Endothelial cell of umbilical vein (primary cell): Measurements from ENCODE around the gene TMEM114. TPM values are rescaled to one million over a fixed set of nuclear protein-coding genes. Genes with fewer than 3 reads are reported as not detected.

ENCODE experiments used
- BruUV-seq: library from RNA; stranded (reverse); fragments of 400-500 nt; replicated peaks from 2 replicates; lab custom pipeline; 2021; lab: Mats Ljungman, UMichigan
- CTCF ChIA-PET: fragments of 300-600, 350-600 bp; sonication (Branson Sonifier 250); formaldehyde crosslinking; loops from one replicate; lab custom pipeline; 2021; ENCODE audit warnings: antibody characterized with exemption, inconsistent platforms; lab: Charles Lee
- POLR2A ChIA-PET: fragments of 300-600, 350-600 bp; sonication (Branson Sonifier 250); formaldehyde crosslinking; loops from one replicate; lab custom pipeline; 2021; ENCODE audit warnings: antibody characterized with exemption, inconsistent platforms; lab: Charles Lee
- DNase-seq: peaks from one replicate; pipeline ENCODE4 v3.0.0-alpha.2; 2011; ENCODE audit warnings: low read depth, low spot score
- FAIRE-seq: peaks from 2 replicates; lab custom pipeline; 2011; peaks lifted over from hg19 to GRCh38; lab: Jason Lieb, UNC
- H2AFZ ChIP-seq: 2 replicates; pipeline ENCODE4 v1.6.0; 2012; ENCODE audit warnings: low read depth, low read length, control low read depth, inconsistent platforms
- H3K27ac ChIP-seq: 2 replicates; pipeline ENCODE4 v1.5.1; 2011; ENCODE audit warnings: low read depth, mild to moderate bottlenecking, control low read depth, low read length, moderate library complexity; ENCODE audit not compliant: insufficient read depth
- H3K27me3 ChIP-seq, 2 experiments: 2 replicates each; pipeline versions ENCODE4 v1.6.0 to v1.6.1; 2011; ENCODE audit warnings: low read length in 2 of 2, mixed read lengths in 1 of 2; ENCODE audit not compliant: control insufficient read depth in 2 of 2, insufficient read depth in 2 of 2
- H3K36me3 ChIP-seq, 2 experiments: 2 replicates in 1 of 2; 3 replicates in 1 of 2; pipeline ENCODE4 v1.5.1; 2011; ENCODE audit warnings: low read length in 2 of 2, mild to moderate bottlenecking in 1 of 2, moderate library complexity in 1 of 2; ENCODE audit not compliant: control insufficient read depth in 2 of 2, insufficient read depth in 2 of 2; ENCODE audit errors: extremely low read depth in 1 of 2
- H3K4me1 ChIP-seq: 3 replicates; pipeline ENCODE4 v1.5.1; 2011; ENCODE audit warnings: mild to moderate bottlenecking, low read length; ENCODE audit not compliant: control insufficient read depth, insufficient read depth; ENCODE audit errors: extremely low read depth
- H3K4me2 ChIP-seq: 2 replicates; pipeline ENCODE4 v1.6.1; 2011; ENCODE audit warnings: low read length, control low read depth, mixed read lengths; ENCODE audit not compliant: insufficient read depth
- H3K4me3 ChIP-seq, 3 experiments: fragments of 200-600 bp in 1 of 3; sonication (generic), shearing (Covaris generic) in 1 of 3; replicated peaks in 1 of 3; 2 replicates each; pipeline ENCODE4 v1.5.1; 2011 to 2016; ENCODE audit warnings: control low read depth in 3 of 3, low read length in 3 of 3, mild to moderate bottlenecking in 2 of 3, inconsistent platforms in 1 of 3, low read depth in 1 of 3, moderate library complexity in 1 of 3; ENCODE audit not compliant: insufficient read depth in 1 of 3
- H3K79me2 ChIP-seq: 2 replicates; pipeline ENCODE4 v1.6.0; 2012; ENCODE audit warnings: low read length, inconsistent platforms; ENCODE audit not compliant: control insufficient read depth, insufficient read depth
- H3K9ac ChIP-seq: replicated peaks from 2 replicates; pipeline ENCODE3; 2011; ENCODE audit warnings: low read length, control low read depth; ENCODE audit not compliant: insufficient read depth; ENCODE audit errors: extremely low read depth
- H3K9me1 ChIP-seq: replicated peaks from 3 replicates; pipeline ENCODE4 v1.6.0; 2011; ENCODE audit warnings: mild to moderate bottlenecking, low read length; ENCODE audit not compliant: control insufficient read depth, insufficient read depth; ENCODE audit errors: extremely low read depth
- H3K9me3 ChIP-seq: replicated peaks from 2 replicates; pipeline ENCODE4 v1.5.1; 2012; ENCODE audit warnings: low read length, inconsistent platforms; ENCODE audit not compliant: control insufficient read depth, insufficient read depth
- H4K20me1 ChIP-seq: replicated peaks from 2 replicates; pipeline ENCODE3; 2011; ENCODE audit warnings: mild to moderate bottlenecking, low read length; ENCODE audit not compliant: control insufficient read depth, insufficient read depth; ENCODE audit errors: extremely low read depth
- CTCF ChIP-seq, 2 donors: IDR thresholded peaks; 1 replicate in 1 of 2; 2 replicates in 1 of 2; pipeline ENCODE4 v1.5.1; 2011; ENCODE audit warnings: low read length in 2 of 2, mild to moderate bottlenecking in 2 of 2, moderate library complexity in 2 of 2, control low read depth in 1 of 2, inconsistent platforms in 1 of 2, low read depth in 1 of 2; ENCODE audit not compliant: insufficient read depth in 1 of 2; ENCODE audit errors: extremely low read depth in 1 of 2
- GATA2 ChIP-seq: IDR thresholded peaks from 2 replicates; pipeline ENCODE4 v1.7.0; 2011; ENCODE audit warnings: low read depth, mild to moderate bottlenecking, moderate library complexity, mixed read lengths, low read length; ENCODE audit not compliant: insufficient read length, insufficient read depth
- JUN ChIP-seq: IDR thresholded peaks from 2 replicates; pipeline ENCODE4 v1.6.1; 2011; ENCODE audit warnings: borderline replicate concordance, low read depth; ENCODE audit not compliant: insufficient read length, insufficient read depth
- MAX ChIP-seq: IDR thresholded peaks from 2 replicates; pipeline ENCODE4 v1.6.1; 2011; ENCODE audit not compliant: insufficient read depth, insufficient read length
- MYC ChIP-seq: IDR thresholded peaks from one replicate; pipeline ENCODE4 v1.6.1; 2011; ENCODE audit warnings: mild to moderate bottlenecking, low read depth, low read length
- dilution Hi-C: fragments of 300-500 bp; cut with MboI; formaldehyde crosslinking; loops from one replicate; pipeline ENCODE4 v1.15.0; 2019; ENCODE audit warnings: low sequenced_read_pairs; ENCODE audit not compliant: extremely low pct_ligation_motif_present
- intact Hi-C: fragments of 100-400 bp; cut with micrococcal nuclease; formaldehyde crosslinking; loops from one replicate; pipeline ENCODE4 v1.10.0; 2022
- polyA plus RNA-seq, 4 experiments: library from polyadenylated mRNA; depleted of rRNA in 3 of 4; stranded (reverse) in 3 of 4; unstranded in 1 of 4; fragments of >200 nt; gene quantifications; 2 replicates each; pipeline versions ENCODE4 v1.2.1 to v1.2.3, GENCODE V29; 2011 to 2012; ENCODE audit warnings: missing spikeins in 1 of 4
- total RNA-seq: library from RNA; stranded (reverse); gene quantifications from 2 replicates; pipeline ENCODE4 v1.2.3, GENCODE V29; 2021

TMEM114 gene
- total and polyA plus RNA-seq, 2 donors (not counting 3 experiments of a cell fraction or from before 2014, with no cell fraction given): not detected

GRCh38 chr16:8522757-8523156 is 67.6 kb downstream of the TMEM114 start:
- Histone ChIP-seq H3K9ac (no peak overlapping the region), H3K9me3 (peaks cover 4% of the 10 kb centered on the region), H2AFZ (no peak overlapping the region), H4K20me1 (no peaks in the 10 kb centered on the region), H3K4me2 (no peak overlapping the region), H3K36me3 (no peaks in the 10 kb centered on the region), H3K9me1 (no peaks in the 10 kb centered on the region), H3K4me3 (no peak overlapping the region), H3K27ac (no peak overlapping the region), H3K27me3 (no peaks in the 10 kb centered on the region), H3K79me2 (no peaks in the 10 kb centered on the region), H3K4me1 (no peaks in the 10 kb centered on the region)
- dilution Hi-C loops: no loop called here
- FAIRE-seq: no peak
- CTCF ChIA-PET: no interaction called here
- intact Hi-C loops: no loop called here
- TF ChIP-seq CTCF (IDR thresholded peaks at IDR 0.05; ENCODE audit: extremely low read depth in 1 of 2, insufficient read depth in 1 of 2, low read depth in 1 of 2, low read length in 2 of 2) (no peak), MAX (no peak), MYC (no peak)
- BruUV-seq: no TSS peak
- POLR2A ChIA-PET: no interaction called here
- DNase-seq: no peak

GRCh38 chr16:8519643-8520042 is 70.7 kb downstream of the TMEM114 start:
- TF ChIP-seq JUN (no peak), GATA2 (no peak)
- Histone ChIP-seq H4K20me1 (no peaks in the 10 kb centered on the region), H3K27me3 (no peaks in the 10 kb centered on the region), H3K27ac (no peak overlapping the region), H3K79me2 (no peaks in the 10 kb centered on the region), H3K9me3 (peaks cover 4% of the 10 kb centered on the region), H3K36me3 (no peaks in the 10 kb centered on the region), H3K9me1 (no peaks in the 10 kb centered on the region), H3K4me2 (no peak overlapping the region), H3K4me3 (no peak overlapping the region), H2AFZ (no peak overlapping the region), H3K9ac (no peak overlapping the region), H3K4me1 (no peaks in the 10 kb centered on the region)
- dilution Hi-C loops (no loop called here), intact Hi-C loops (no loop called here)
- DNase-seq: no peak
- POLR2A ChIA-PET: no interaction called here
- FAIRE-seq: no peak
- no TSS peak for BruUV-seq
- CTCF ChIA-PET: no interaction called here

Other genes starting within 250 kb of the TMEM114 start
- 40.3 and 42.0 TPM in 2 replicates for gene METTL22, start 31.2 kb upstream of the TMEM114 start, total RNA-seq
- 50.3 and 52.6 TPM in 2 replicates for gene METTL22, start 31.2 kb upstream of the TMEM114 start, polyA plus RNA-seq
- gene ABAT, start 84.1 kb upstream of the TMEM114 start, total RNA-seq: 1.3 and 1.6 TPM in 2 replicates
- 1.4 and 1.5 TPM in 2 replicates for gene ABAT, start 84.1 kb upstream of the TMEM114 start, polyA plus RNA-seq
- gene TMEM186, start 207.1 kb upstream of the TMEM114 start, total RNA-seq: 8.3 and 9.6 TPM in 2 replicates
- 6.4 and 8.0 TPM in 2 replicates for gene TMEM186, start 207.1 kb upstream of the TMEM114 start, polyA plus RNA-seq
- gene PMM2, start 207.3 kb upstream of the TMEM114 start, total RNA-seq: 61.3 and 62.8 TPM in 2 replicates
- 27.5 and 29.0 TPM in 2 replicates for gene PMM2, start 207.3 kb upstream of the TMEM114 start, polyA plus RNA-seq